ENCODE results near the gene SRRM5.

Gene SRRM5

GRCh38 chr19:43656436-43656835 is 44.5 kb downstream of the SRRM5 start:
- no peak for ATAC-seq
- H3K36me3 Mint-ChIP-seq: no peaks in the 10 kb centered on the region
- H3K27me3 Mint-ChIP-seq: peaks cover 8% of the 10 kb centered on the region
- peaks cover 8% of the 10 kb centered on the region for H3K9me3 Mint-ChIP-seq
- H3K4me3 Mint-ChIP-seq: no peak overlapping the region
- no peak overlapping the region for H3K27ac Mint-ChIP-seq
- peaks cover 5% of the 10 kb centered on the region for H3K4me1 Mint-ChIP-seq

DNA sequence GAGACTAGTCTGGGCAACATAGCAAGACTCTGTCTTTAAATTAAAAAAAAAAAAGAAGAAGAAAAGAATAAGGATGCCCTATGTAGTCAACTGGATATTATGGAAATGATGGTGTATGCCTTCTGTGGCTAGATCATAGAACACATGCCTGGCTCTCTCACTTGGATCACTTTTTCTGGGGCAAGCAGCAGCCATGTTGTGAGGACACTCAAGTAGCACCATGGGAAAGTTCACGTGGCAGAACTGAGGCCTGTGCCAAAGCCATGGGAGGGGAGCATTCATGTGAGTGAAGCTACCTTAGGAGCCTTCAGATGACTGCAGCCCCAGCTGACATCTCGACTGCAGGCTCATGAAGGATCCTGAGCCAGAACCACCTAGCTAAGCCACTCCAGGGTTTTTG is 46.1 kb downstream of the SRRM5 start:
- H3K27me3 Mint-ChIP-seq: no peaks in the 10 kb centered on the region
- no peak for ATAC-seq
- H3K4me1 Mint-ChIP-seq: no peaks in the 10 kb centered on the region
- no peak overlapping the region for H3K27ac Mint-ChIP-seq
- H3K4me3 Mint-ChIP-seq: no peak overlapping the region
- H3K9me3 Mint-ChIP-seq: peaks cover 8% of the 10 kb centered on the region
- no peaks in the 10 kb centered on the region for H3K36me3 Mint-ChIP-seq

GRCh38 chr19:43658494-43658893 is 46.6 kb downstream of the SRRM5 start:
- Mint-ChIP-seq H3K27ac (no peak overlapping the region), H3K9me3 (peaks cover 8% of the 10 kb centered on the region), H3K36me3 (no peaks in the 10 kb centered on the region), H3K27me3 (no peaks in the 10 kb centered on the region), H3K4me1 (peaks cover 2% of the 10 kb centered on the region), H3K4me3 (no peak overlapping the region)
- ATAC-seq: no peak

GRCh38 chr19:43660301-43660970 is 48.5 kb downstream of the SRRM5 start:
- ATAC-seq: no peak
- no peak overlapping the region for H3K27ac Mint-ChIP-seq
- no peaks in the 10 kb centered on the region for H3K27me3 Mint-ChIP-seq
- H3K4me3 Mint-ChIP-seq: no peak overlapping the region
- H3K9me3 Mint-ChIP-seq: peaks cover 8% of the 10 kb centered on the region
- H3K4me1 Mint-ChIP-seq: peaks cover 14% of the 10 kb centered on the region
- H3K36me3 Mint-ChIP-seq: no peaks in the 10 kb centered on the region

DNA sequence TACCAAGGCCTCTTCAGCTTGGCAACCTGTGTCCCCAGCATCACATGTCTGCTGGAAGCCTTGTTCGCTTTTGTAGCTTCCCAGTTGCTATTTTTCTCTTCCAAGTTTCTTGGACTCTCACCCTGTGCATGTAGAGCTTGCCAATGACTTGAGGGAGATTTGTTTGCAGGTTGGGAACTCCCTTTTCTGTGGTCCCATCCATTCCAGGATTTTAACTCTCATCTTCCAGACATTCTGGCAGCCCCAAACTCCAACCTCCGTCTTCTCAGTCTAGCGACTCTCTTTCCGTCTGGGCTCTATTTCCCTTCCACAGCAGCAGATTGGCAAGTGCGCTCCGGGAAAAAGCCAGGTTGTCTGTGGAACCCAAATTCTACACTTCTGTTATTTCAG is 49.1 kb downstream of the SRRM5 start:
- H3K4me1 Mint-ChIP-seq: peaks cover 14% of the 10 kb centered on the region
- no peaks in the 10 kb centered on the region for H3K36me3 Mint-ChIP-seq
- H3K9me3 Mint-ChIP-seq: peaks cover 8% of the 10 kb centered on the region
- no peaks in the 10 kb centered on the region for H3K27me3 Mint-ChIP-seq
- no peak overlapping the region for H3K4me3 Mint-ChIP-seq
- no peak overlapping the region for H3K27ac Mint-ChIP-seq
- ATAC-seq: no peak

GRCh38 chr19:43662487-43662886 is 50.6 kb downstream of the SRRM5 start:
- Mint-ChIP-seq H3K36me3 (no peaks in the 10 kb centered on the region), H3K27ac (no peak overlapping the region), H3K4me1 (peaks cover 15% of the 10 kb centered on the region), H3K4me3 (no peak overlapping the region), H3K27me3 (peaks cover 11% of the 10 kb centered on the region), H3K9me3 (peaks cover 5% of the 10 kb centered on the region)
- no peak for ATAC-seq

GRCh38 chr19:43664018-43664417 is 52.1 kb downstream of the SRRM5 start:
- no peak for ATAC-seq
- Mint-ChIP-seq H3K36me3 (peaks cover 9% of the 10 kb centered on the region), H3K4me3 (no peak overlapping the region), H3K4me1 (peaks cover 30% of the 10 kb centered on the region), H3K9me3 (peaks cover 7% of the 10 kb centered on the region), H3K27ac (no peak overlapping the region), H3K27me3 (peaks cover 27% of the 10 kb centered on the region)
